Stimulated activated CD8-positive, alpha-beta memory T cell treated with anti-CD3 and anti-CD28 coated beads, Interleukin-7, amount 100 ng/mL, for 24 hours (primary cell): ENCODE data around the gene OSBPL9.

Source experiments
- DNase-seq: peaks from one replicate; pipeline ENCODE4 v3.0.0-alpha.2; 2020; ENCODE audit warnings: low read depth

Gene OSBPL9

DNA sequence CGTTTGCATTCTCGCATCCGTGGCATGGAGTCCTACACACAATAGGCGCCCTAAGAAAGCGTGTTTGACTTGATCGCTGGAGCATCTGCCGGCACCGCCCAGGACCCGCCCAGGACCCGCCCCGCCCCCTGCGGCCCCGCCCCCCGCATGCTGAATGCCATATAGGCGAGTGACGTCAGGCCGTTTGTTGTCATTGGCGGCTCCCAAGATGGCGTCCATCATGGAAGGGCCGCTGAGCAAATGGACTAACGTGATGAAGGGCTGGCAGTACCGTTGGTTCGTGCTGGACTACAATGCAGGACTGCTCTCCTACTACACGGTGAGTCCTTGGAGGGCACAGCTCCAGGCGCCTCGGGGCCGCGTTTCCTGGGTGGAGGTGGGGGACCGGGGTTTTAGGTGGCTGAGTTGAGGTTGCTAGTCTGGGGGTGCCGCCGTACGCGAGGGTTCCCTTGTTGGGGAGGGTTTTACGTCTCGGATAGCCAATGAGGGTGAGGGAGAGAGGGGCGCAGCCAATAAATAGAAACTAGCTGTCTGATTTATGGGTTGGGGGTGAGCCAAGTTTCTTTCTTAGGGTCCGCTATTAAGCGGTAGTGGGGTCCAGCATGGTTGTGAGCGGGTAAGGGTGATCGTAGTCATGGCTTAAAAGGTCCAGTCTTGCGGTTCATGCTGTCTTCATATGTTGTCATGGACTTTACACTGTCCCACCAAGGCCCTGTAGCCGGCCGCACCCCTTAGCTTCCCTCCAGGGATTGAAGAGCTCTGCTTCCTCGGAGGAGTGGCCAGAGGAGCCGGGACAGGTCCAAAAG lies at the start of gene OSBPL9:
TSS of gene OSBPL9 (plus strand) at position 190 of the 806 bp plus-strand sequence. CDS start at position 209, 19 bp downstream.
- peak; percentile 64 for DNase-seq

DNA sequence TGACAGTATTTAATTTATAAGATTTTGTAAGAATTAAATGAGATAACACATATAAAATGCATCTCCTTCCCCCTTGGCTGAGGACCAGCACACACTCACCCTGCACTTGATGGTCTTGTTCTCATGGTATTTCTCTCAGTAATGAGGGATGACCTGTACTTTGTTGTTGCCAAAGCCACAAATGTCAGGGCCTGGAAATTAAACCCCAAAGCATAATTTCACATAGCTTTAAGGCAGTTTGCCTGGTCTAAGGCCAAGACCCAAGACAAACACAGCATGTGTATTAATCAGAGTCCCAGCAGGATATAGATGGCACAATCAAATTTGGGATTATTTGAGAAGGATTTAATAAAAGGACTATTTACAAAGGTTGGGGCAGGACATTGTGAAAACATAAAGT lies 49.2 kb upstream of the OSBPL9 start:
- no peak for DNase-seq

DNA sequence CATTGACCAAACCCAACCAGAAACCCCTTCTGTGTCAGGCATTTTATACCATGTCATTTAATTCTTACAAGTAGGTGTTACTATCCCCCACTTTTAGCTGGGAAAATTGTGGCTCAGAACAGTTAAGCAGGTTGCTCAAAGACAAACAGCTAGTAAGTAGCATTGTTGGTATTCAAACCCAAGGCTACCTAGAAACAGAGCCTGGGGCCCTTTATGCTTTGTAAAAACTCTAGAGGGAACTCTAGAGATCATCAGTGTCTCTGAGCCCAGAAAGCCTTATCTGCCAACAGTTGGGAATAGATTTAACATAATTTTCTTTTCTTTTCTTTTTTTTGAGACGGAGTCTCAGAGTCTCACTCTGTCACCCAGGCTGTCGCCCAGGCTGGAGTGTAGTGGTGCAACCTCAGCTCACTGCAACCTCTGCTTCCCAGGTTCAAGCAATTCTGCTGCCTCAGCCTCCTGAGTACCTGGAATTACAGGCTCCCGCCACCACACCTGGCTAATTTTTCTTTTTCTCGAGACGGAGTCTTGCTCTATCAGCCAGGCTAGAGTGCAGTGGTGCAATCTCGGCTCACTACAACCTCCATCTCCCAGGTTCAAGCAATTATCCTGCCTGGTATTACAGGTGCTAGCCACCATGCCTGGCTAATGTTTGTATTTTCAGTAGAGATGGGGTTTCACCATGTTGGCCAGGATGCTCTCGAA lies 48.5 kb upstream of the OSBPL9 start:
- no peak for DNase-seq

GRCh38 chr1:51569284-51570062 lies 47.4 kb upstream of the OSBPL9 start:
- no peak for DNase-seq

GRCh38 chr1:51570063-51570710 lies 46.7 kb upstream of the OSBPL9 start:
- DNase-seq, result no peak

DNA sequence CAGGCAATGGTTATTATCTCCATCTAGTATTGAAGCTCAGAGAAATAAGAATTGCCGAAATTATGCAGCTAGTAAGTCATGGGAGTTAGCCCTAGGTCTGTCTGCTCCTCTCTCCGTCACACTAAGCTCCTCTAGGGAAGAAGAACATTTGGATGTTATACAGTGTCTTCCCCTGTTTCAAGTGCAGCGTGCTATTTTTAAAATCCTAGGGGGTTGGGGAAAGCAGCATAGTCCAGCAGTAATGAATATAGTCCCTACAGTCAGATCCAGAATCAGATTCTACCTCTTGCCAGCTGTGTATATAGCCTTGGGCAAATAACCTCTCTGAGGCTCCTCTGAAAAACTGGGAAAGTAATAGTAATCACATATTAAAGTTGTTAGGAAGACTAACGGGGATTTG lies 44.5 kb upstream of the OSBPL9 start:
- no peak for DNase-seq

DNA sequence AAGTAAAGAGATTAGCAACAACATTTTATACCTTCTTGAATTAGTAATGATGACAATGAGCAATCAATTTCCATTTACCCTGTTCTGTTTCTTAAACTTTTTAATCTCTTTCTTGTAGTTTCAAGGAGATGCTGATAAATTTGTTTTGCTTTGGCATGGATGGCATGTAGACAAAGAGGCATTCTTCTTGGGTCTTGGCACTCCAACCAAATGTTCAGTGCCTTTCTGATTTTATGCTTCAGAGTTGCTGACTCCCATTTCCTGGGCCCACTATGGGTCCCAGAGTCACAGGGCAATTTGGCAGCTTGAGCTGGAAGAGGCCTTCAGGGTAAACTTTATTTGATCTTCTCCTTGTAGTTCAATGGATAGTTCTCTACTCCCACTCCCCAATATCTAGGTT lies 42.1 kb upstream of the OSBPL9 start:
- no peak for DNase-seq

DNA sequence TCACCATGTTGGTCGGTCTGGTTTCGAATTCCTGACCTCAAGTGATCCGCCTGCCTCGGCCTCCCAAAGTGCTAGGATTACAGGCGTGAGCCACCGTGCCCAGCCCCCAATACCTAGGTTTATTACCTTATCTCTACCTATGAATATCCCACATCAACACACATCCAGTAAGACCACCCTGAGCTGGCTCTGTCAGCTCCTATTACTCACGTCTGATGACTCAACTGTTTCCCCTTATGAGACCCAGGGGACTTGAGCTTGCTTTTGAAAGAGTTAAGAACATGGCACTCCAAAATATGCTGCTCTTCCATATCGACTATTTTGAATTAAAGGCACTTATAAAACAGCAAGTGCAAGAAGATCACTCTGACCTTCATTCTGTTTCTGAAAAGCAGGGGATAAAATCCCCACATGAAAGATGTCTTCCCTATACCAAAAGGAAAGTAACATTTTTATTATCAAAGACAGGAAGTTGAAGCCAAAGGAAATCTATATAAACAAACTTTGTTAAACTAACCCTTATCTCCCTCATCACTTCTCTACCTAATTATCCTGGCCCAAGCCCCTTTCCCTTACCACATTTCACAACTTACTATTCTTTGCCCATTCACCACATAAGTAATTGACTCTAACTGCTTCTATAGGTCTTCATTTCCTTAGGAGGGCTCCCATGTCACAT lies 41.3 kb upstream of the OSBPL9 start:
- DNase-seq, result no peak

- DNase-seq, result no peak
Observed at GRCh38 chr1:51576085-51576444, 40.8 kb upstream of the OSBPL9 start.

- DNase-seq, result no peak
Observed at GRCh38 chr1:51576923-51577322, 40.0 kb upstream of the OSBPL9 start.

GRCh38 chr1:51578383-51579109 lies 38.3 kb upstream of the OSBPL9 start:
- no peak for DNase-seq

GRCh38 chr1:51581238-51581637 lies 35.7 kb upstream of the OSBPL9 start:
- DNase-seq, result no peak

DNA sequence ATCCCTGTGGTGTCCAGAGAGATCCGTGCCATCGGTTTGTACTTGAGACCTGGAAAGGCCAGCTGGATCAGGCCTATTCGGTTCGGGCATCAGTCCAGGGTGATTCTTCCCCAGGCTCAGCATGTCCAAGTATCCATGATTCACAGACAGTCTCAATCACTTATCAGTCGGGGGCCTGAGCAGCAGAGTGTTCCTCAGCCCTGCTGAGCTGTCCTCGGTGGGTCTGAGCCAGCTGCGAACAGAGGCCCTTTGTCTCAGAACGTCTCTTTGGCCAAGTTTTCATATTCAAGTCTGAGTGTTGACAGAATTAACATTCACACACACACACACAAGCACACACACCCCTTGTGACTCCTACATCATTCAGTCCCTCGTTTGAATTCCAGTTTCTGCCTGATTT lies 33.4 kb upstream of the OSBPL9 start:
- DNase-seq, result no peak

- no peak for DNase-seq
Observed at GRCh38 chr1:51584021-51584420, 32.9 kb upstream of the OSBPL9 start.

GRCh38 chr1:51592711-51593110 lies 24.2 kb upstream of the OSBPL9 start:
- DNase-seq, result no peak

DNA sequence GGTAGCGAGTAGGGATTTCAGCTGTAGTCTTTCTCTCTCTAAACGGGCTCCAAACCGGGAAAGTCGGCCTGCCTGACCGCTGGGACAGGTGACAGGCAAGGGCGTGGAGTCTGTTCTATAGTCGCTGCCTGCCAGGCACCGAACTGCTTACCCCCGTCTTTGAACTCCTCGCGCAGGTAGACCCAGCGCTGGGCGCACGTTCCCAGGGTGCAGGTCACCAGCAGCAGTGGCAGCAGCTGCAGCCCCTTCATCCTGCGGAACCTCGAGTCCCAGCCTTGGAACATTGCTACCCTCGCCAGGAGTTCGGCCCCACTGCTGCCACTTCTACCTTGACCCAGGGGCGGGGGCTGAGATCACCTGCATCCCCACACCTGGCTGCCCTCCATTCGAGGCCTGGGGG lies 22.2 kb upstream of the OSBPL9 start:
- DNase-seq, result no peak

GRCh38 chr1:51600529-51600928 lies 16.4 kb upstream of the OSBPL9 start:
- DNase-seq, result no peak

DNA sequence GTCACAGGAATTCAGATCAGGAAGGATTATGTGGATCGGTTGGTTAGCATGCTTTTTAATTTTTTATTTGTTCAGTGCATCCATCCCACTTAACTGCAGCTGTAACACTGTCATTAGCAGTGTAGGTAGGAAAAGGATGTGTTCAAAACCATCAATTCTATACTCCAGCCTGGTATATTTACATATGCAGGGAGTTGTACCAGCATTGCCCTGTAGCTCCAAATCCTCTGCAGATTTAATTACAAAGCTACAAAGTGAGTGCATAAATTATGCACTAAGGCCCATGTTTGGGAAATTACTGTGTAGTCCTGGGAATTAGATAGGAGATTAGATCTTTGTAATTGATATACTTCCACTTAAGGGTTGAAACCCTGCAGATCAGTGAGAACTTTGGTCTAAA lies 15.9 kb upstream of the OSBPL9 start:
- DNase-seq, result no peak

DNA sequence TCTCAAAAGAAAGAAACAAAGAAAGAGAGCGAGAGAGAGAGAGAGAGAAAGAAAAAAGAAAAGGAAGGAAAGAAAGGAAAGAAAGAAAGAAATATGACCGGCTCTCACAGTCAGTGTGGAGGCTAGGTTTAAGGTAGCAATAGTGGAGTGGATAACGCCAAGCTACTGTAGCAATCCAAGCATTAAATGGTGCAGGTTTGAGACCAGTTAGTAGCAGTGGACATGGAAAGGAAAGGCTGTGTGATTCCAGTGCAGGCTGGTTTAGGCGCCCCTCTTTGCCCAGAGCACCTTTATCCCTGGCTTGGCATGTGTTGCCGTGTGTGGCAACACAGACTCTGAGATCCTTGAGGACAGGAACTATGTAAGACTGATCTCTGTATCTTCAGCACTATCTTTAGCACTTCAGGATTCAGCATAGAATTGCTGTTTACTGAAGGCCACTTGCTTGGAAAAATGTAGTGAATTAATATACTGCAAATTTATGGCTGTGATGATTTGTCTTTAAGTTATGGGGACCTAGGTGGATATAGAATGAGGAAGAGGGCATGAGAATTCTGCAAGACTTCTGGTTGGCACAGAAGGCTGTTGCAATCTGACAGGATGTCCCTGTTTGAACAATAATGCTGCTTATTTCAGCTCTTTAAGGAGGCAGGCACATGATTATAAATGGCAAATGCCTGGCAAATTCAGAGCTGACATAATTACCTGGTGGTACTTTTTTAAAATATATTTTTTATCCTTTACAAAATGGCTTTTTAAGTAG lies 10.8 kb upstream of the OSBPL9 start:
- no peak for DNase-seq

GRCh38 chr1:51607681-51608095 lies 9.2 kb upstream of the OSBPL9 start:
- DNase-seq, result no peak
